H9 (cell line): ENCODE measurements around the gene HSH2D. TPM values are rescaled to one million over a fixed set of nuclear protein-coding genes. Genes with fewer than 3 reads are reported as not detected.
A peak's percentile ranks its signal among the peaks of the same experiment; 100 is the strongest.

Experiments used
- DNase-seq: peaks from one replicate; pipeline ENCODE4 v3.0.0-alpha.2; 2017
- H2AFZ ChIP-seq: one replicate; pipeline ENCODE4 v1.6.1; 2013; ENCODE audit warnings: mild to moderate bottlenecking, low read length, control low read depth, moderate library complexity
- H2AK5ac ChIP-seq: 2 replicates; pipeline ENCODE4 v1.6.1; 2013; ENCODE audit warnings: low read length, control low read depth, mixed read lengths; ENCODE audit not compliant: insufficient read length
- H2BK120ac ChIP-seq: one replicate; pipeline ENCODE4 v1.6.1; 2013; ENCODE audit warnings: low read depth, mild to moderate bottlenecking, low read length, control low read depth, inconsistent platforms; ENCODE audit not compliant: poor library complexity, severe bottlenecking
- H2BK12ac ChIP-seq: 2 replicates; pipeline ENCODE4 v1.6.1; 2013; ENCODE audit warnings: low read length, control low read depth, mixed read lengths, low read depth; ENCODE audit not compliant: insufficient read length
- H2BK15ac ChIP-seq: 2 replicates; pipeline ENCODE4 v1.6.1; 2013; ENCODE audit warnings: low read depth, low read length, control low read depth
- H2BK20ac ChIP-seq: one replicate; pipeline ENCODE4 v1.6.1; 2013; ENCODE audit warnings: low read depth, mild to moderate bottlenecking, low read length, control low read depth, inconsistent platforms; ENCODE audit not compliant: poor library complexity, severe bottlenecking
- H2BK5ac ChIP-seq: 2 replicates; pipeline ENCODE4 v1.6.1; 2013; ENCODE audit warnings: low read length, control low read depth, mixed read lengths; ENCODE audit not compliant: insufficient read length
- H3K14ac ChIP-seq: 2 replicates; pipeline ENCODE4 v1.6.1; 2013; ENCODE audit warnings: low read length, control low read depth; ENCODE audit not compliant: insufficient read depth
- H3K18ac ChIP-seq: 2 replicates; pipeline ENCODE4 v1.6.1; 2013; ENCODE audit warnings: low read depth, mild to moderate bottlenecking, mixed read lengths, low read length, control low read depth; ENCODE audit not compliant: insufficient read length
- H3K23ac ChIP-seq: 2 replicates; pipeline ENCODE4 v1.6.1; 2013; ENCODE audit warnings: low read length, control low read depth, mixed read lengths, low read depth; ENCODE audit not compliant: insufficient read length
- H3K23me2 ChIP-seq: 2 replicates; pipeline ENCODE4 v1.6.1; 2013; ENCODE audit warnings: low read depth, mild to moderate bottlenecking, mixed read lengths, low read length, control low read depth; ENCODE audit not compliant: insufficient read length, poor library complexity, severe bottlenecking
- H3K27ac ChIP-seq: 2 replicates; pipeline ENCODE4 v1.5.1; 2013; ENCODE audit warnings: low read length, control low read depth, mixed read lengths, low read depth; ENCODE audit not compliant: insufficient read length
- H3K27me3 ChIP-seq: 2 replicates; pipeline ENCODE4 v1.6.1; 2013; ENCODE audit warnings: low read length, control low read depth, inconsistent platforms; ENCODE audit not compliant: insufficient read depth
- H3K4ac ChIP-seq: 2 replicates; pipeline ENCODE4 v1.6.1; 2013; ENCODE audit warnings: low read depth, mild to moderate bottlenecking, control low read depth, inconsistent platforms, low read length, moderate library complexity
- H3K4me1 ChIP-seq: 2 replicates; pipeline ENCODE4 v1.6.1; 2013; ENCODE audit warnings: low read length, control low read depth, inconsistent platforms; ENCODE audit not compliant: insufficient read depth
- H3K4me2 ChIP-seq: 2 replicates; pipeline ENCODE4 v1.6.1; 2013; ENCODE audit warnings: low read length, control low read depth, mixed read lengths; ENCODE audit not compliant: insufficient read length, insufficient read depth
- H3K56ac ChIP-seq: 2 replicates; pipeline ENCODE4 v1.6.1; 2013; ENCODE audit warnings: low read depth, mild to moderate bottlenecking, mixed read lengths, low read length, control low read depth; ENCODE audit not compliant: insufficient read length
- H3K79me1 ChIP-seq: 2 replicates; pipeline ENCODE4 v1.6.1; 2013; ENCODE audit warnings: low read depth, mild to moderate bottlenecking, moderate library complexity, low read length, control low read depth, inconsistent platforms; ENCODE audit not compliant: insufficient read depth, poor library complexity, severe bottlenecking
- H3K79me2 ChIP-seq: 2 replicates; pipeline ENCODE4 v1.6.1; 2013; ENCODE audit warnings: low read length, control low read depth, inconsistent platforms; ENCODE audit not compliant: insufficient read depth
- H3K9ac ChIP-seq: 2 replicates; pipeline ENCODE4 v1.6.1; 2013; ENCODE audit warnings: low read length, control low read depth, mixed read lengths; ENCODE audit not compliant: insufficient read length; ENCODE audit errors: extremely low read depth
- H3K9me3 ChIP-seq: one replicate; pipeline ENCODE4 v1.6.1; 2013; ENCODE audit warnings: low read depth, low read length, inconsistent platforms; ENCODE audit not compliant: control insufficient read depth
- H3T11ph ChIP-seq: one replicate; pipeline ENCODE4 v1.6.1; 2013; ENCODE audit warnings: mild to moderate bottlenecking, low read length, control low read depth, inconsistent platforms
- H4K20me1 ChIP-seq: one replicate; pipeline ENCODE4 v1.6.1; 2013; ENCODE audit not compliant: control insufficient read depth, insufficient read length, insufficient read depth
- H4K5ac ChIP-seq: 2 replicates; pipeline ENCODE4 v1.6.1; 2013; ENCODE audit warnings: low read depth, mild to moderate bottlenecking, mixed read lengths, low read length, control low read depth; ENCODE audit not compliant: insufficient read length
- H4K8ac ChIP-seq: replicated peaks from 2 replicates; pipeline ENCODE4 v1.6.1; 2013; ENCODE audit warnings: low read length, control low read depth, mixed read lengths, low read depth; ENCODE audit not compliant: insufficient read length
- H4K91ac ChIP-seq: 2 replicates; pipeline ENCODE4 v1.6.1; 2013; ENCODE audit warnings: low read depth, mild to moderate bottlenecking, moderate library complexity, mixed read lengths, low read length, control low read depth; ENCODE audit not compliant: insufficient read length
- H3K27ac Mint-ChIP-seq, 3 experiments: 2 replicates in 2 of 3; 3 replicates in 1 of 3; pipeline ENCODE4 v1.8.0; 2020 to 2021; ENCODE audit warnings: mixed read lengths in 3 of 3, mild to moderate bottlenecking in 1 of 3, moderate library complexity in 1 of 3
- H3K27me3 Mint-ChIP-seq: 2 replicates; pipeline ENCODE4 v1.8.0; 2021; ENCODE audit warnings: low read depth, mild to moderate bottlenecking, moderate library complexity, mixed read lengths
- H3K36me3 Mint-ChIP-seq, 3 experiments: 2 replicates in 2 of 3; 3 replicates in 1 of 3; pipeline ENCODE4 v1.8.0; 2020 to 2021; ENCODE audit warnings: low read depth in 3 of 3, mixed read lengths in 3 of 3; ENCODE audit not compliant: insufficient read depth in 1 of 3
- H3K4me1 Mint-ChIP-seq, 2 experiments: 2 replicates each; pipeline ENCODE4 v1.8.0; 2020; ENCODE audit warnings: mixed read lengths in 2 of 2
- H3K4me3 Mint-ChIP-seq, 2 experiments: 2 replicates in 1 of 2; 3 replicates in 1 of 2; pipeline ENCODE4 v1.8.0; 2020 to 2021; ENCODE audit warnings: mild to moderate bottlenecking in 2 of 2, mixed read lengths in 2 of 2, moderate library complexity in 1 of 2
- H3K9me3 Mint-ChIP-seq, 2 experiments: 2 replicates in 1 of 2; 3 replicates in 1 of 2; pipeline ENCODE4 v1.8.0; 2020; ENCODE audit warnings: mild to moderate bottlenecking in 2 of 2, mixed read lengths in 2 of 2, moderate library complexity in 1 of 2
- WGBS: extraction: QIAGEN DNeasy Blood & Tissue Kit; methylation state at CpG from one replicate; pipeline ENCODE4 v1.1.7; 2013; ENCODE audit warnings: missing lambda C conversion rate, low lambda C conversion rate, mixed read lengths; ENCODE audit not compliant: insufficient read length; ENCODE audit errors: extremely low coverage; 5-methylcytosine and 5-hydroxymethylcytosine counted together
- total RNA-seq: library from RNA; stranded (reverse); gene quantifications from 2 replicates; pipeline ENCODE4 v1.2.1, GENCODE V29; 2021
- TF ChIP-seq, protein P1 (sequence below): fragments of 200-600 bp; sonication (generic); conservative IDR thresholded peaks from 3 replicates; pipeline ENCODE4 v1.8.0; 2021; ENCODE audit warnings: antibody characterized with exemption, mild to moderate bottlenecking

HSH2D gene
- total RNA-seq, 1 experiment from 2014 or later: 2.3 TPM

DNA sequence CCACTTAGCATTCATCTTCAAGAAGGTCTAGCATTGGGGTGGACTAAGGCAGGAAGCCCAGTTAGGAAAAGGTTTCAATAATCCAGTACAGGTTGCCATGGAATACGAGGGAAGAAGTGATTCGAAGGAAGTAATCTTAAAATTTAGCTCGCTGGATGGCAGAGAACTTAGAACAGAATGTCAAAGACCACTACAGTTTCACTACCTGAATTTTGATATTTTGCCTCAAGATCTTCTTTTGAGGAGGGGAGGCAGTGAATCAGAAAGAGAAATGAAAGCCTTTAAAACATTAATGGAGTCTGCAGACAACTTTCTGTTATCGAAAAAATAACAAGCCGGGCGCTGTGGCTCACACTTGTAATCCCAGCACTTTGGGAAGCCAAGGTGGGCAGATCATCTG lies 38.8 kb upstream of the HSH2D start:
- no peak overlapping the region for H3K27ac ChIP-seq
- no peak overlapping the region for H4K8ac ChIP-seq
- no peaks in the 10 kb centered on the region for H3K27me3 Mint-ChIP-seq
- H2BK20ac ChIP-seq: no peak overlapping the region
- WGBS: no CpG with 5 or more reads among the region's 6 CpGs
- H3T11ph ChIP-seq: no peak overlapping the region
- H2BK120ac ChIP-seq: no peak overlapping the region
- no peaks in the 10 kb centered on the region for H3K79me2 ChIP-seq
- peaks cover 7 to 14% of the 10 kb centered on the region in 2 experiments for H3K4me1 Mint-ChIP-seq
- no peak overlapping the region for H2BK5ac ChIP-seq
- H3K27me3 ChIP-seq: no peaks in the 10 kb centered on the region
- H3K9me3 ChIP-seq: no peaks in the 10 kb centered on the region
- H4K5ac ChIP-seq: no peak overlapping the region
- H3K4me3 Mint-ChIP-seq: no peak overlapping the region
- H3K4ac ChIP-seq: no peak overlapping the region
- no peak overlapping the region for H4K91ac ChIP-seq
- H3K27ac Mint-ChIP-seq: peak overlapping the region in 1 of 3 experiments; percentile 20; a peak in 1 of 7 replicates
- DNase-seq: no peak
- H3K36me3 Mint-ChIP-seq: peaks cover 15 to 40% (median 34%) of the 10 kb centered on the region in 3 experiments; a peak in 6 of 7 replicates
- no peak overlapping the region for H2AFZ ChIP-seq
- no peak overlapping the region for H3K23ac ChIP-seq
- no peak overlapping the region for H3K9ac ChIP-seq
- H3K14ac ChIP-seq: no peak overlapping the region
- TF ChIP-seq, protein P1, sequence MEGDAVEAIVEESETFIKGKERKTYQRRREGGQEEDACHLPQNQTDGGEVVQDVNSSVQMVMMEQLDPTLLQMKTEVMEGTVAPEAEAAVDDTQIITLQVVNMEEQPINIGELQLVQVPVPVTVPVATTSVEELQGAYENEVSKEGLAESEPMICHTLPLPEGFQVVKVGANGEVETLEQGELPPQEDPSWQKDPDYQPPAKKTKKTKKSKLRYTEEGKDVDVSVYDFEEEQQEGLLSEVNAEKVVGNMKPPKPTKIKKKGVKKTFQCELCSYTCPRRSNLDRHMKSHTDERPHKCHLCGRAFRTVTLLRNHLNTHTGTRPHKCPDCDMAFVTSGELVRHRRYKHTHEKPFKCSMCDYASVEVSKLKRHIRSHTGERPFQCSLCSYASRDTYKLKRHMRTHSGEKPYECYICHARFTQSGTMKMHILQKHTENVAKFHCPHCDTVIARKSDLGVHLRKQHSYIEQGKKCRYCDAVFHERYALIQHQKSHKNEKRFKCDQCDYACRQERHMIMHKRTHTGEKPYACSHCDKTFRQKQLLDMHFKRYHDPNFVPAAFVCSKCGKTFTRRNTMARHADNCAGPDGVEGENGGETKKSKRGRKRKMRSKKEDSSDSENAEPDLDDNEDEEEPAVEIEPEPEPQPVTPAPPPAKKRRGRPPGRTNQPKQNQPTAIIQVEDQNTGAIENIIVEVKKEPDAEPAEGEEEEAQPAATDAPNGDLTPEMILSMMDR: no peak
- no peak overlapping the region for H2BK12ac ChIP-seq
- H2BK15ac ChIP-seq: no peak overlapping the region
- H3K56ac ChIP-seq: no peak overlapping the region
- no peaks in the 10 kb centered on the region for H4K20me1 ChIP-seq
- H3K9me3 Mint-ChIP-seq: no peaks in the 10 kb centered on the region
- H3K4me1 ChIP-seq: no peaks in the 10 kb centered on the region
- H3K4me2 ChIP-seq: no peak overlapping the region
- H2AK5ac ChIP-seq: no peak overlapping the region
- H3K18ac ChIP-seq: no peak overlapping the region
- H3K79me1 ChIP-seq: no peaks in the 10 kb centered on the region
- H3K23me2 ChIP-seq: no peaks in the 10 kb centered on the region
